Measurements from ENCODE around the gene TRPM4. TPM values are rescaled to one million over a fixed set of nuclear protein-coding genes. Genes with fewer than 3 reads are reported as not detected.

TRPM4 gene
- total RNA-seq, 2 donors from 2014 or later, result 244 to 291 TPM

- intact Hi-C loops (cut with DNase I, micrococcal nuclease), result no loop called here
- no peak for DNase-seq
- no peak for ATAC-seq
Measured at GRCh38 chr19:49247676-49248075, 90.1 kb downstream of the TRPM4 start.

DNA sequence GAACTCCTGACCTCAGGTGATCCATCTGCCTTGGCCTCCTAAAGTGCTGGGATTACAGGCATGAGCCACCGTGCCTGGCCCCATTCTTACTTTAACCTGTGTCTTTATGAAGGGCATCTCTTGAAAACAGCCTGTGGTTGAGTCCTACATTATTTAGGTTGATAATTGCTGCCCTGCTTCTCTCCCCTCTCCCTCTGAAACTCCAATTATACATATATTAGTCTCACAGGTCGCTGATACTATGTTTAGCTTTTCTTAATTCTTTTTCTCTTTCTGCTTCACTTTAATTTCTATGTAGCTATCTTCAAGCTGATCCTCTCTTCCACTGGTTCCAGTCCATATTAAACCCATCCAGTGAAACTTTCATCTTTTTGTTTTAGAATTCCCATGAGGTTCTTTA, 92.3 kb downstream of the TRPM4 start:
- DNase-seq (no peak), ATAC-seq (no peak)
- intact Hi-C loops (cut with DNase I, micrococcal nuclease), result no loop called here

DNA sequence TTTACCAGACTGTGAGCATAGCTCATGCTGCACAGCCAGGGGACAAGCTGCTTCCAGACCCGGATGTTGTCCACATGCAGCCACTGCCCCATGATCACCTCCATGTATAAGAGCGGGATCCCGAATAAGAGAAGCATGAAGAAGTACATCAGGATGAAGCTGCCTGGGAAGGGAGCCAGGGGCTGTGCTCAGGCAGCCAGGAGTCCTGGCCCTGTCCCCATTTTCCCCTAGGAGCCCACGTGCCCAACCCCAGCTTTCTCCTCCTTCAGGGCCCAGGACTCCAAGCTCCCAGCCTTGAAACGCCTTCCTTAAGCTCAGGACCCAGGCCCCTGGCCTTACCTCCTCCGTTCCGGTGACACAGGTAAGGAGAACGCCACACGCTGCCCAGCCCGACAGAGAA, 98.1 kb downstream of the TRPM4 start:
- intact Hi-C loops (cut with DNase I, micrococcal nuclease), result no loop called here
- ATAC-seq (no peak), DNase-seq (no peak)

- intact Hi-C loops (cut with DNase I, micrococcal nuclease), result no loop called here
- ATAC-seq (no peak), DNase-seq (no peak)
Measured at GRCh38 chr19:49256691-49257090, 99.1 kb downstream of the TRPM4 start.

Other genes with a start within 250 kb of the TRPM4 start
- under 1 TPM in 1 of 2 donors, not detected in 1; 0.56 TPM for gene DHDH, start 224.1 kb upstream of the TRPM4 start, total RNA-seq
- 100 to 1,000 TPM; 128 to 174 TPM for gene BAX, start 202.9 kb upstream of the TRPM4 start, total RNA-seq
- 1,000 to 10,000 TPM in 1 of 2 donors, 100 to 1,000 TPM in 1; 931 to 1,901 TPM for gene FTL, start 192.5 kb upstream of the TRPM4 start, total RNA-seq
- 10 to 100 TPM; 41.4 to 48.6 TPM for gene GYS1, start 164.5 kb upstream of the TRPM4 start, total RNA-seq
- gene RUVBL2, start 163.9 kb upstream of the TRPM4 start, total RNA-seq, result 10 to 100 TPM; 47.9 to 56.7 TPM
- not detected for gene LHB, start 140.7 kb upstream of the TRPM4 start, total RNA-seq
- not detected for gene CGB3, start 133.5 kb upstream of the TRPM4 start, total RNA-seq
- not detected for gene CGB2, start 125.9 kb upstream of the TRPM4 start, total RNA-seq
- gene CGB1, start 120.9 kb upstream of the TRPM4 start, total RNA-seq, result not detected
- not detected for gene CGB5, start 113.9 kb upstream of the TRPM4 start, total RNA-seq
- not detected for gene CGB8, start 108.7 kb upstream of the TRPM4 start, total RNA-seq
- gene CGB7, start 100.0 kb upstream of the TRPM4 start, total RNA-seq, result not detected
- not detected for gene NTF4, start 93.0 kb upstream of the TRPM4 start, total RNA-seq
- not detected for gene KCNA7, start 85.1 kb upstream of the TRPM4 start, total RNA-seq
- gene SNRNP70, start 72.3 kb upstream of the TRPM4 start, total RNA-seq, result 100 to 1,000 TPM; 138 to 143 TPM
- 10 to 100 TPM in 1 of 2 donors, 1 to 10 TPM in 1; 8.8 to 11.4 TPM for gene LIN7B, start 43.4 kb upstream of the TRPM4 start, total RNA-seq
- 1 to 10 TPM; 1.8 to 2.0 TPM for gene C19orf73, start 38.6 kb upstream of the TRPM4 start, total RNA-seq
- 10 to 100 TPM; 21.8 to 24.2 TPM for gene PPFIA3, start 38.2 kb upstream of the TRPM4 start, total RNA-seq
- 1 to 10 TPM; 1.2 to 1.3 TPM for gene HRC, start 2.4 kb upstream of the TRPM4 start, total RNA-seq
- under 1 TPM; 0.43 to 0.50 TPM for gene SLC6A16, start 167.4 kb downstream of the TRPM4 start, total RNA-seq
- gene CD37, start 177.6 kb downstream of the TRPM4 start, total RNA-seq, result 1 to 10 TPM; 5.6 to 9.6 TPM
- 10 to 100 TPM; 11.8 to 18.0 TPM for gene TEAD2, start 204.6 kb downstream of the TRPM4 start, total RNA-seq
- gene DKKL1, start 206.1 kb downstream of the TRPM4 start, total RNA-seq, result not detected
- gene KASH5, start 230.5 kb downstream of the TRPM4 start, total RNA-seq, result not detected